HAP-1 (cell line): ENCODE data around the gene MMRN2.
"Not testable (repeated sequence)": the region's sequence is repeated elsewhere in the genome, so short reads cannot be mapped to it uniquely, and the experiment has no call there.

ENCODE experiments used
- DNase-seq, 2 experiments: peaks; one replicate each; pipeline ENCODE4 v3.0.0-alpha.2; 2016 to 2020; ENCODE audit warnings: low spot score in 2 of 2
- H3K27me3 ChIP-seq: fragments of 250-450 bp; sonication (Bioruptor Pico); 2 replicates; pipeline ENCODE4 v1.5.1; 2020; ENCODE audit warnings: low read depth, mild to moderate bottlenecking, moderate library complexity
- H3K36me3 ChIP-seq: fragments of 250-450 bp; sonication (Bioruptor Pico); replicated peaks from 2 replicates; pipeline ENCODE4 v1.5.1; 2020; ENCODE audit warnings: mild to moderate bottlenecking
- H3K4me1 ChIP-seq: fragments of 250-450 bp; sonication (Bioruptor Pico); 2 replicates; pipeline ENCODE4 v1.5.1; 2020; ENCODE audit warnings: mild to moderate bottlenecking
- H3K4me3 ChIP-seq: fragments of 250-450 bp; sonication (Bioruptor Pico); 2 replicates; pipeline ENCODE4 v1.5.1; 2020; ENCODE audit warnings: mild to moderate bottlenecking, moderate library complexity
- H3K9me3 ChIP-seq: fragments of 250-450 bp; sonication (Bioruptor Pico); 2 replicates; pipeline ENCODE4 v1.5.1; 2020; ENCODE audit warnings: mild to moderate bottlenecking, moderate library complexity
- in situ Hi-C: fragments of 300-500 bp; cut with MboI; formaldehyde crosslinking; loops from 3 replicates; pipeline ENCODE4 v1.14.3; 2020; ENCODE audit warnings: low sequenced_read_pairs, inconsistent platforms, mixed read lengths

The MMRN2 gene

GRCh38 chr10:86945361-86946212 is 11.8 kb downstream of the MMRN2 start:
- Histone ChIP-seq H3K4me1 (no peaks in the 10 kb centered on the region), H3K36me3 (no peaks in the 10 kb centered on the region), H3K9me3 (no peaks in the 10 kb centered on the region), H3K4me3 (no peak overlapping the region), H3K27me3 (no peaks in the 10 kb centered on the region)
- in situ Hi-C loops = no loop called here
- peak in 1 of 2 experiments; percentile 46 for DNase-seq

GRCh38 chr10:86944907-86945306 is 12.5 kb downstream of the MMRN2 start:
- in situ Hi-C loops = no loop called here
- H3K4me3 ChIP-seq = no peak overlapping the region
- H3K4me1 ChIP-seq = no peaks in the 10 kb centered on the region
- no peak for DNase-seq
- H3K9me3 ChIP-seq = no peaks in the 10 kb centered on the region
- no peaks in the 10 kb centered on the region for H3K36me3 ChIP-seq
- H3K27me3 ChIP-seq = no peaks in the 10 kb centered on the region

DNA sequence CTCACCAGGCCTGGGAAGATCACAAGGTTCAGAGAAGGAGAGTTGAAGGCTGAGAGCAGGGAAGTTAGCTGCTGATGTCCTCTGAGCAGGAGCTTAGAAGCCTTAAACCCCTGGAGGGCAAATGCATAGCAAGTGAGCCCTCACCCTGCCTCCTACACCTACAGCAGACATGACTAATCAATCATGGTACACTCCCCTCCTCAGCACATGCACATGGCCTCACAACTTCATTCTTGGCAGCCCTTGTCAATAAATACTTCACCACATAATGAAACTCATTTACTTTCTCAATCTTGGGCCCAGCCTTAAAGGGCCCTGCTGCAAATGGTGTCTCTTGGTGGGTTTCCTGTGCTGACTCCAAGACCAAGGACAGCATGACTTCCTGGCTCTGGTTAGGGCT is 12.9 kb downstream of the MMRN2 start:
- Histone ChIP-seq H3K27me3 (no peaks in the 10 kb centered on the region), H3K9me3 (no peaks in the 10 kb centered on the region), H3K4me1 (no peaks in the 10 kb centered on the region), H3K36me3 (no peaks in the 10 kb centered on the region), H3K4me3 (no peak overlapping the region)
- in situ Hi-C loops = no loop called here
- peak in 1 of 2 experiments; percentile 6 for DNase-seq

DNA sequence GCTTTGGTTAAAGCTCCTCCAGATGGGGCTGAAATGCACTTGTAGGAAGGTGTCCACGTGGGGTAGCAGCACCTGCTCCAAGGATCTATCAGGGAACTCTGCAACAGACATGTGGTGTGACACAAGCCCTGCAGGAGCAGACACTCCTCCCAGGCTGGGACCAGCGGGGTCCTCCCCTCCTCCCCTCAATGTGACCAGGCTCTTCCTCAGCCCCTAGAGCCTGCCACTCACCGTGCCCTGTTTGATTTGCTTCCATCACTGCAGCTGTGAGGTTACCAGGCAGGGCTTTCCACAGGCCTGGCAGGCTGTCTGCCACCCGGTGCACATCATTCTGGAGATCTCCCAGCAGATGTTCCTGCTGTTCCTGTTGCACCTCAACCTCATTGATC is 13.4 kb downstream of the MMRN2 start:
- in situ Hi-C loops = no loop called here
- H3K9me3 ChIP-seq = no peaks in the 10 kb centered on the region
- H3K4me1 ChIP-seq = no peaks in the 10 kb centered on the region
- DNase-seq = no peak
- no peak overlapping the region for H3K4me3 ChIP-seq
- no peaks in the 10 kb centered on the region for H3K27me3 ChIP-seq
- no peaks in the 10 kb centered on the region for H3K36me3 ChIP-seq

DNA sequence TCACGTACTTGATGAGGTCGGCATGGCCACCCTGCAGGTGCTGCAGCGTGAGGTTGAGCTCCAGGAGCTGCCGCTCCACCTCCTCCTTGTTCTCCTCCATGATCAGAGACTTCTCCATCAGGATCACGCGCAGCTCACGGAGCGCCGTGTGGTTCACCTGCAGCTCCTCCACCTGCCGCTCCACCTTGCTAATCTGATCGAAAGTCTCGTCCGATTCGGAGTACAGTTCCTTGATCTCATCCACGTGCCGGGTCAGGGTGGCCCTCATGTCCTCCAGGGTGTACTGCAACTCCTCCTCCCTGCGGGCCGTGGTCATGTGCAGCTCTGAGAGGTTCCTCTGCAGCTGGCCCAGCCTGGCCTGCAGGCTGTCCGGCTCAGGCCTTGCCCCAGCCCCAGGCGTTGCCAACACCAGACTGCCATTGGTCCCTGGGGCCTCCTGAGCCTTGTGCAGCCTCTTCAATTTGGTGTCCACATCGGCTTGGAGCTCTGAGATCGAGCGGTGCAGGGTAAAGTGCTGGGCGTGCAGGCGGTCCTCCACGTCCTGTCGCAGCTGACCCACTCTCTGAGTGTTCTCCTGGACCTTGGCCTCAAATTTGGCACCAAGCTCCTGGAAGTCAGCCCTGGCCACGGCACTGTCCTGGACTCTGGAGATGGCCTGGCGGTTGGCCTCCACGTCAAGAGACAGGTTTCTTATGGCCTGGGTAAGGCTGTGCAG is 13.9 kb downstream of the MMRN2 start:
- in situ Hi-C loops = no loop called here
- peak in 1 of 2 experiments; percentile 5 for DNase-seq
- H3K36me3 ChIP-seq = no peaks in the 10 kb centered on the region
- H3K27me3 ChIP-seq = no peaks in the 10 kb centered on the region
- H3K9me3 ChIP-seq = no peaks in the 10 kb centered on the region
- no peaks in the 10 kb centered on the region for H3K4me1 ChIP-seq
- no peak overlapping the region for H3K4me3 ChIP-seq

- no peak for DNase-seq
- Histone ChIP-seq H3K4me1 (no peaks in the 10 kb centered on the region), H3K4me3 (no peak overlapping the region), H3K27me3 (no peaks in the 10 kb centered on the region), H3K36me3 (no peaks in the 10 kb centered on the region), H3K9me3 (no peaks in the 10 kb centered on the region)
- in situ Hi-C loops = no loop called here
These were observed 14.7 kb downstream of the MMRN2 start for GRCh38 chr10:86942441-86943315.

DNA sequence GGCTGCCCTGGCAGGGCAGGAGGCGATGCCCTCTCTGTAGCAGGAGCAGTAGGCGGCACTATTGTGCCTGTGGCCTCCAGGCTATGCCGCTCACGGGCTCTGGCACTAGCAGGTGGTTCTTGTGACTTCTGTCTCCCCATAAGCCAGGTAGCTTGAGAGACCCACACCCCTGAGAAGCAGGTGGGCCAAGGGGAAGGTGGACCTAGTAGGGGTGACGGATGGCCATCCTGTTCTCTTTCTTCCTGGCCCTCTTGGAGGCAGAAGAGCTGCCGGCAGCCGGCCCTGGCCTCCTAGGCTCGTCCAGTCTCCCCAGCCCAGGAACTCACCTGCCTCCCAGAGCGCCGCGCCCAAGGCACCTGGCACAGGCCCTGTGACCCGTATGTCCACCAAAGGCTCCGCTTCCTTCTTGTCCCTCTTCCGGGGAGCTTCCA is 15.4 kb downstream of the MMRN2 start:
- Histone ChIP-seq H3K36me3 (no peaks in the 10 kb centered on the region), H3K27me3 (no peaks in the 10 kb centered on the region), H3K4me3 (no peak overlapping the region), H3K9me3 (no peaks in the 10 kb centered on the region), H3K4me1 (no peaks in the 10 kb centered on the region)
- peak in 1 of 2 experiments; percentile 6 for DNase-seq
- in situ Hi-C loops = no loop called here

DNA sequence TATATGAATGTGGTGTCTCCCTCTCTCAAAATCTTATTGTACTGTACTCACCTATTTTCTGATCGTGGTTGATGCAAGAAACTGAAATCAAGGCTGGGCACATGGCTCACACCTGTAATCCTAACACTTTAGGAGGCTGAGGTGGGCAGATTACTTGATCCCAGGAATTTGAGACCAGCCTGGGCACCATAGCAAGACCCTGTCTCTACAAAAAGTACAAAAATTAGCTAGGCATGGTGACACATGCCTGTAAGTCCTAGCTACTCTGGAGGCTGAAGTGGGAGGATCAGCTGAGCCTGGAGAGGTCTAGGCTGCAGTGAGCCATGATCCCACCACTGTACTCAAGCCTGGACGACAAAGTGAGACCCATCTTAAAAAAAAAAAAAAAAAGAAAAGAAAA is 16.0 kb downstream of the MMRN2 start:
- Histone ChIP-seq H3K4me3 (no peak overlapping the region), H3K27me3 (no peaks in the 10 kb centered on the region), H3K36me3 (no peaks in the 10 kb centered on the region), H3K9me3 (no peaks in the 10 kb centered on the region), H3K4me1 (no peaks in the 10 kb centered on the region)
- DNase-seq = no peak
- in situ Hi-C loops = no loop called here

DNA sequence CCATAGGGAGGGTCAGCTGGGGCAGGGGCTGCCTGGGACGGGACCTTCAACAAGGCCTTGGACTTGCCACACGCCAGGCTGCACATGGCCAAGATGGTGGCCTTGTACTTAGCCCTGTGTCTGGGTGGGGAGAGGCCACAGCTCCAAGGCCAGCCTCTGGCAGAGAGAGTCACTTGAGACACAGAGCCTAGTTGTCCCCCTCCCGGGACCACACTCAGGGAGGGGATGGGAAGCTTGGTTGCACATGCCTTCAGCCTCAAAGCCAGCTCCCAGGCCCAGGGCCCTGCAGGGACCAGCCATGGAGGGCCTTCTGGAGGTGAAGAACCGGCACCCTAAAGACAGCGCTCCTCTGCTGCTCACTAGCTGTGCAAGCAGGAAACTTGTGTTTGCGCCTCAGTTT is 16.7 kb downstream of the MMRN2 start:
- Histone ChIP-seq H3K4me1 (no peaks in the 10 kb centered on the region), H3K9me3 (no peaks in the 10 kb centered on the region), H3K27me3 (no peaks in the 10 kb centered on the region), H3K4me3 (no peak overlapping the region), H3K36me3 (no peaks in the 10 kb centered on the region)
- in situ Hi-C loops = no loop called here
- peak in 1 of 2 experiments; percentile 5 for DNase-seq

DNA sequence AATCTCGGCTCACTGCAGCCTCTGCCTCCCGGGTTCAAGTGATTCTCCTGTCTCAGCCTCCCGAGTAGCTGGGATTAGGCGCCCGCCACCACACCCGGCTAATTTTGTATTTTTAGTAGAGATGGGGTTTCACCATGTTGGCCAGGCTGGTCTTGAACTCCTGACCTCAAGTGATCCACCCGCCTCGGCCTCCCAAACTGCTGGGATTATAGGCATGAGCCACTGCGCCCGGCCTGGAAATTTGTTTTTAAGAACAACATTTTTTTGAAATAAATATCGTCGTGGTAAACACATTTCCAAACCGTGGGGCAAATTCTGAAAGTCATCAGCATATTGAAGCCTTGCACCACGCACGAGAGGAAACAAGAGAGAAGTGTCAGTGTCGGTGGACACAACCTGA is 17.3 kb downstream of the MMRN2 start:
- H3K4me1 ChIP-seq, H3K36me3 ChIP-seq, H3K9me3 ChIP-seq, H3K4me3 ChIP-seq, in situ Hi-C loops, H3K27me3 ChIP-seq, DNase-seq: not testable (repeated sequence)

GRCh38 chr10:86938260-86938659 is 19.2 kb downstream of the MMRN2 start:
- Histone ChIP-seq H3K4me1 (no peaks in the 10 kb centered on the region), H3K4me3 (no peak overlapping the region), H3K36me3 (no peaks in the 10 kb centered on the region), H3K9me3 (no peaks in the 10 kb centered on the region), H3K27me3 (no peaks in the 10 kb centered on the region)
- in situ Hi-C loops = no loop called here
- no peak for DNase-seq

- in situ Hi-C loops = no loop called here
These were observed 19.8 kb downstream of the MMRN2 start for GRCh38 chr10:86937502-86938154.

More at GRCh38 chr10:86937502-86938154, 19.8 kb downstream of the MMRN2 start:
- Histone ChIP-seq H3K9me3 (no peaks in the 10 kb centered on the region), H3K36me3 (no peaks in the 10 kb centered on the region), H3K27me3 (no peaks in the 10 kb centered on the region), H3K4me3 (no peak overlapping the region), H3K4me1 (no peaks in the 10 kb centered on the region)
- DNase-seq = no peak
